ENCODE data around the gene KLF2.
A peak's percentile ranks its signal among the peaks of the same experiment; 100 is the strongest.
"Not testable (repeated sequence)": the region's sequence is repeated elsewhere in the genome, so short reads cannot be mapped to it uniquely, and the experiment has no call there.

The KLF2 gene

GRCh38 chr19:16297575-16298178 is 26.9 kb upstream of the KLF2 start:
- Mint-ChIP-seq H3K27ac (no peak overlapping the region), H3K4me1 (ENCODE audit: low read depth) (no peaks in the 10 kb centered on the region), H3K27me3 (ENCODE audit: low read depth) (peaks cover 7% of the 10 kb centered on the region), H3K4me3 (no peak overlapping the region), H3K36me3 (ENCODE audit: low read depth) (no peaks in the 10 kb centered on the region), H3K9me3 (no peaks in the 10 kb centered on the region)
- no peak for DNase-seq (ENCODE audit: low spot score)

GRCh38 chr19:16298334-16298733 is 26.3 kb upstream of the KLF2 start:
- Mint-ChIP-seq H3K4me3 (no peak overlapping the region), H3K36me3 (ENCODE audit: low read depth) (no peaks in the 10 kb centered on the region), H3K4me1 (ENCODE audit: low read depth) (no peaks in the 10 kb centered on the region), H3K27ac (no peak overlapping the region), H3K27me3 (ENCODE audit: low read depth) (peaks cover 5% of the 10 kb centered on the region), H3K9me3 (no peaks in the 10 kb centered on the region)
- no peak for DNase-seq (ENCODE audit: low spot score)

- no peaks in the 10 kb centered on the region for H3K9me3 Mint-ChIP-seq
- peaks cover 7% of the 10 kb centered on the region for H3K27me3 Mint-ChIP-seq (ENCODE audit: low read depth)
- H3K4me3 Mint-ChIP-seq: no peak overlapping the region
- DNase-seq (ENCODE audit: low spot score): no peak
- no peaks in the 10 kb centered on the region for H3K36me3 Mint-ChIP-seq (ENCODE audit: low read depth)
- H3K27ac Mint-ChIP-seq: no peak overlapping the region
- H3K4me1 Mint-ChIP-seq (ENCODE audit: low read depth): no peaks in the 10 kb centered on the region
Measured at GRCh38 chr19:16301999-16302694, 22.5 kb upstream of the KLF2 start.

GRCh38 chr19:16303755-16304154 is 20.9 kb upstream of the KLF2 start:
- no peaks in the 10 kb centered on the region for H3K9me3 Mint-ChIP-seq
- H3K36me3 Mint-ChIP-seq (ENCODE audit: low read depth): peaks cover 2% of the 10 kb centered on the region
- peaks cover 10% of the 10 kb centered on the region for H3K27me3 Mint-ChIP-seq (ENCODE audit: low read depth)
- no peak overlapping the region for H3K27ac Mint-ChIP-seq
- no peak overlapping the region for H3K4me3 Mint-ChIP-seq
- DNase-seq (ENCODE audit: low spot score): no peak
- H3K4me1 Mint-ChIP-seq (ENCODE audit: low read depth): no peaks in the 10 kb centered on the region

GRCh38 chr19:16304511-16304910 is 20.1 kb upstream of the KLF2 start:
- H3K27me3 Mint-ChIP-seq (ENCODE audit: low read depth): peaks cover 11% of the 10 kb centered on the region
- H3K4me1 Mint-ChIP-seq (ENCODE audit: low read depth); H3K27ac Mint-ChIP-seq; DNase-seq (ENCODE audit: low spot score); H3K36me3 Mint-ChIP-seq (ENCODE audit: low read depth); H3K9me3 Mint-ChIP-seq; H3K4me3 Mint-ChIP-seq: not testable (repeated sequence)

GRCh38 chr19:16305060-16305459 is 19.6 kb upstream of the KLF2 start:
- not testable (repeated sequence) for H3K4me1 Mint-ChIP-seq (ENCODE audit: low read depth); DNase-seq (ENCODE audit: low spot score); H3K9me3 Mint-ChIP-seq; H3K4me3 Mint-ChIP-seq; H3K27ac Mint-ChIP-seq; H3K36me3 Mint-ChIP-seq (ENCODE audit: low read depth)
- H3K27me3 Mint-ChIP-seq (ENCODE audit: low read depth): peaks cover 14% of the 10 kb centered on the region

- Mint-ChIP-seq H3K27ac (no peak overlapping the region), H3K36me3 (ENCODE audit: low read depth) (peaks cover 2% of the 10 kb centered on the region), H3K27me3 (ENCODE audit: low read depth) (peaks cover 14% of the 10 kb centered on the region), H3K9me3 (no peaks in the 10 kb centered on the region), H3K4me1 (ENCODE audit: low read depth) (peaks cover 4% of the 10 kb centered on the region), H3K4me3 (no peak overlapping the region)
- DNase-seq (ENCODE audit: low spot score): no peak
Measured at GRCh38 chr19:16306728-16307402, 17.8 kb upstream of the KLF2 start.

- Mint-ChIP-seq H3K27ac (no peak overlapping the region), H3K36me3 (ENCODE audit: low read depth) (peaks cover 2% of the 10 kb centered on the region), H3K4me3 (no peak overlapping the region), H3K4me1 (ENCODE audit: low read depth) (peaks cover 4% of the 10 kb centered on the region), H3K9me3 (no peaks in the 10 kb centered on the region), H3K27me3 (ENCODE audit: low read depth) (peaks cover 20% of the 10 kb centered on the region)
- no peak for DNase-seq (ENCODE audit: low spot score)
Measured at GRCh38 chr19:16308081-16308480, 16.5 kb upstream of the KLF2 start.

- H3K27ac Mint-ChIP-seq: no peak overlapping the region
- H3K27me3 Mint-ChIP-seq (ENCODE audit: low read depth): peaks cover 21% of the 10 kb centered on the region
- no peaks in the 10 kb centered on the region for H3K9me3 Mint-ChIP-seq
- H3K4me3 Mint-ChIP-seq: no peak overlapping the region
- no peak for DNase-seq (ENCODE audit: low spot score)
- peaks cover 4% of the 10 kb centered on the region for H3K4me1 Mint-ChIP-seq (ENCODE audit: low read depth)
- H3K36me3 Mint-ChIP-seq (ENCODE audit: low read depth): peaks cover 2% of the 10 kb centered on the region
Measured at GRCh38 chr19:16309643-16310042, 15.0 kb upstream of the KLF2 start.

- H3K4me3 Mint-ChIP-seq: no peak overlapping the region
- H3K9me3 Mint-ChIP-seq: peaks cover 6% of the 10 kb centered on the region
- H3K27me3 Mint-ChIP-seq (ENCODE audit: low read depth): peaks cover 46% of the 10 kb centered on the region
- H3K4me1 Mint-ChIP-seq (ENCODE audit: low read depth): peaks cover 3% of the 10 kb centered on the region
- no peak overlapping the region for H3K27ac Mint-ChIP-seq
- no peak for DNase-seq (ENCODE audit: low spot score)
- peaks cover 3% of the 10 kb centered on the region for H3K36me3 Mint-ChIP-seq (ENCODE audit: low read depth)
Measured at GRCh38 chr19:16315825-16316505, 8.7 kb upstream of the KLF2 start.

GRCh38 chr19:16316506-16316882 is 8.1 kb upstream of the KLF2 start:
- H3K27me3 Mint-ChIP-seq (ENCODE audit: low read depth): peaks cover 50% of the 10 kb centered on the region

GRCh38 chr19:16319481-16319880 is 5.1 kb upstream of the KLF2 start:
- Mint-ChIP-seq H3K4me3 (no peak overlapping the region), H3K9me3 (peaks cover 6% of the 10 kb centered on the region), H3K27me3 (ENCODE audit: low read depth) (peaks cover 62% of the 10 kb centered on the region), H3K27ac (no peak overlapping the region), H3K4me1 (ENCODE audit: low read depth) (peaks cover 12% of the 10 kb centered on the region), H3K36me3 (ENCODE audit: low read depth) (peaks cover 4% of the 10 kb centered on the region)
- no peak for DNase-seq (ENCODE audit: low spot score)

More at GRCh38 chr19:16316506-16316882, 8.1 kb upstream of the KLF2 start:
- Mint-ChIP-seq H3K4me1 (ENCODE audit: low read depth) (peaks cover 3% of the 10 kb centered on the region), H3K27ac (no peak overlapping the region), H3K4me3 (no peak overlapping the region), H3K36me3 (ENCODE audit: low read depth) (peaks cover 3% of the 10 kb centered on the region), H3K9me3 (peaks cover 6% of the 10 kb centered on the region)
- no peak for DNase-seq (ENCODE audit: low spot score)

GRCh38 chr19:16320987-16321386 is 3.6 kb upstream of the KLF2 start:
- no peak for DNase-seq (ENCODE audit: low spot score)
- Mint-ChIP-seq H3K36me3 (ENCODE audit: low read depth) (peaks cover 8% of the 10 kb centered on the region), H3K9me3 (peaks cover 6% of the 10 kb centered on the region), H3K27me3 (ENCODE audit: low read depth) (peaks cover 57% of the 10 kb centered on the region), H3K27ac (no peak overlapping the region), H3K4me1 (ENCODE audit: low read depth) (peaks cover 12% of the 10 kb centered on the region), H3K4me3 (no peak overlapping the region)

GRCh38 chr19:16325161-16325527 is 518 bp downstream of the KLF2 start:
- peak; percentile 50 for DNase-seq (ENCODE audit: low spot score)
- Mint-ChIP-seq H3K27me3 (ENCODE audit: low read depth) (peaks cover 48% of the 10 kb centered on the region), H3K9me3 (no peaks in the 10 kb centered on the region), H3K27ac (peak overlapping the region; percentile 76), H3K4me1 (ENCODE audit: low read depth) (peaks cover 41% of the 10 kb centered on the region), H3K36me3 (ENCODE audit: low read depth) (peaks cover 46% of the 10 kb centered on the region), H3K4me3 (peak overlapping the region; percentile 60)
